Smooth muscle cell (in vitro differentiated cells): ENCODE data around the gene STAT3. TPM values are rescaled to one million over a fixed set of nuclear protein-coding genes. Genes with fewer than 3 reads are reported as not detected.
A peak's percentile ranks its signal among the peaks of the same experiment; 100 is the strongest.

Experiments used
- DNase-seq: peaks from one replicate; lab custom pipeline; 2025; ENCODE audit not compliant: unreplicated experiment; lab: John Stamatoyannopoulos, UW
- H2AFZ ChIP-seq: fragments of 200-600 bp; sonication (generic); 2 replicates; pipeline ENCODE4 v1.6.0; 2016; ENCODE audit warnings: antibody characterized with exemption, low read depth, mild to moderate bottlenecking
- H3F3A ChIP-seq: fragments of 200-600 bp; sonication (generic); 2 replicates; pipeline ENCODE4 v1.6.0; 2017; ENCODE audit warnings: antibody characterized with exemption, low read depth
- H3K27ac ChIP-seq: fragments of 200-600 bp; sonication (generic); 2 replicates; pipeline ENCODE4 v1.5.1; 2016; ENCODE audit warnings: low read depth, mild to moderate bottlenecking
- H3K27me3 ChIP-seq: fragments of 200-600 bp; sonication (generic); 2 replicates; pipeline ENCODE4 v1.6.1; 2016; ENCODE audit warnings: low read depth, mild to moderate bottlenecking
- H3K36me3 ChIP-seq: fragments of 200-600 bp; sonication (generic); 2 replicates; pipeline ENCODE4 v1.5.1; 2016; ENCODE audit warnings: low read depth
- H3K4me1 ChIP-seq: fragments of 200-600 bp; sonication (generic); 2 replicates; pipeline ENCODE4 v1.5.1; 2016; ENCODE audit warnings: low read depth
- H3K4me2 ChIP-seq: fragments of 200-600 bp; sonication (generic); 2 replicates; pipeline ENCODE4 v1.6.0; 2016; ENCODE audit warnings: mild to moderate bottlenecking
- H3K4me3 ChIP-seq: fragments of 200-600 bp; sonication (generic); 2 replicates; pipeline ENCODE4 v1.5.1; 2016; ENCODE audit warnings: mild to moderate bottlenecking
- H3K79me2 ChIP-seq: fragments of 200-600 bp; sonication (generic); 2 replicates; pipeline ENCODE4 v1.6.0; 2016; ENCODE audit warnings: low read depth, mild to moderate bottlenecking
- H3K9ac ChIP-seq: fragments of 200-600 bp; sonication (generic); 2 replicates; pipeline ENCODE4 v1.6.0; 2016; ENCODE audit warnings: low read depth
- H3K9me3 ChIP-seq: fragments of 200-600 bp; sonication (generic); replicated peaks from 2 replicates; pipeline ENCODE4 v1.5.1; 2016; ENCODE audit warnings: low read depth
- H4K20me1 ChIP-seq: fragments of 200-600 bp; sonication (generic); 2 replicates; pipeline ENCODE4 v1.6.0; 2016; ENCODE audit warnings: low read depth
- CTCF ChIP-seq: fragments of 200-600 bp; sonication (generic); IDR thresholded peaks from 2 replicates; pipeline ENCODE4 v1.5.1; 2017; ENCODE audit warnings: borderline replicate concordance, mild to moderate bottlenecking, antibody characterized with exemption; ENCODE audit not compliant: insufficient read depth, poor library complexity, severe bottlenecking
- WGBS: methylation state at CpG from one replicate; pipeline ENCODE4 v1.1.7; 2016; ENCODE audit warnings: low lambda C conversion rate; 5-methylcytosine and 5-hydroxymethylcytosine counted together
- polyA plus RNA-seq: library from polyadenylated mRNA; unstranded; fragments of >200 nt; fragmentation: Nextera tagmentation; extraction: Ambion mirVana; gene quantifications from 2 replicates; pipeline ENCODE4 v1.2.1, GENCODE V29; 2016
- total RNA-seq: library from RNA; depleted of rRNA; stranded (reverse); fragments of >200 nt; gene quantifications from 2 replicates; pipeline ENCODE4 v1.2.3, GENCODE V29; 2014

Gene STAT3
- total and polyA plus RNA-seq, 2 experiments from 2014 or later: 85.6 to 87.7 TPM

- Histone ChIP-seq H3K36me3 (no peaks in the 10 kb centered on the region), H3K4me1 (peaks cover 19% of the 10 kb centered on the region), H2AFZ (no peak overlapping the region), H3F3A (no peaks in the 10 kb centered on the region), H4K20me1 (peaks cover 9% of the 10 kb centered on the region), H3K9ac (no peak overlapping the region), H3K4me3 (peak overlapping the region; percentile 89), H3K27me3 (no peaks in the 10 kb centered on the region), H3K9me3 (no peaks in the 10 kb centered on the region), H3K27ac (no peak overlapping the region), H3K4me2 (peak overlapping the region; percentile 99), H3K79me2 (peaks cover 34% of the 10 kb centered on the region)
- DNase-seq: no peak
- TF ChIP-seq CTCF: no peak
- WGBS: 67% methylated on average over 6 of the region's 6 CpGs
Observed at GRCh38 chr17:42277342-42277712, 110.9 kb downstream of the STAT3 start.

GRCh38 chr17:42276609-42277341, 111.5 kb downstream of the STAT3 start:
- H3F3A ChIP-seq: no peaks in the 10 kb centered on the region
- peak overlapping the region; percentile 66 for H3K27ac ChIP-seq
- peaks cover 19% of the 10 kb centered on the region for H3K4me1 ChIP-seq
- peak; percentile 54 for DNase-seq
- no peaks in the 10 kb centered on the region for H3K36me3 ChIP-seq
- no peaks in the 10 kb centered on the region for H3K9me3 ChIP-seq
- H2AFZ ChIP-seq: peak overlapping the region; percentile 91
- H4K20me1 ChIP-seq: peaks cover 14% of the 10 kb centered on the region
- H3K4me2 ChIP-seq: peak overlapping the region; percentile 99
- WGBS: 3% methylated on average over 40 of the region's 44 CpGs
- H3K9ac ChIP-seq: peak overlapping the region; percentile 66
- TF ChIP-seq CTCF: no peak
- no peaks in the 10 kb centered on the region for H3K27me3 ChIP-seq
- H3K4me3 ChIP-seq: peak overlapping the region; percentile 89
- peaks cover 40% of the 10 kb centered on the region for H3K79me2 ChIP-seq

GRCh38 chr17:42276359-42276608, 112.0 kb downstream of the STAT3 start, which contains the start of gene STAT5B:
Gene STAT5B, minus strand, starts transcription at chr17:42276391. Its CDS starts 44,264 bp downstream, at chr17:42232127.
- H3K27ac ChIP-seq: peak within 1 kb of the TSS; percentile 66
- peaks cover 19% of the 10 kb centered on the region for H3K4me1 ChIP-seq
- WGBS: 0% methylated on average over 25 of the region's 47 CpGs
- no peaks in the 10 kb centered on the region for H3F3A ChIP-seq
- no peaks in the 10 kb centered on the region for H3K36me3 ChIP-seq
- no peak for DNase-seq
- H3K4me2 ChIP-seq: peak within 1 kb of the TSS; percentile 99
- peak within 1 kb of the TSS; percentile 71 for H3K9ac ChIP-seq
- peak within 1 kb of the TSS; percentile 91 for H2AFZ ChIP-seq
- peaks cover 45% of the 10 kb centered on the region for H3K79me2 ChIP-seq
- H3K9me3 ChIP-seq: no peaks in the 10 kb centered on the region
- H3K27me3 ChIP-seq: no peaks in the 10 kb centered on the region
- H3K4me3 ChIP-seq: peak within 1 kb of the TSS; percentile 89
- H4K20me1 ChIP-seq: peaks cover 19% of the 10 kb centered on the region
- no peak for TF ChIP-seq CTCF
